Spleen (tissue), 11 donors: ENCODE results near the gene ATF4. TPM values are rescaled to one million over a fixed set of nuclear protein-coding genes. Genes with fewer than 3 reads are reported as not detected.

Experiments used
- DNase-seq: peaks from one replicate; pipeline ENCODE4 v3.0.0-alpha.2; 2020
- H3K27ac ChIP-seq, 8 donors: fragments of 200-600 bp; sonication (generic) in 7 of 8; 1 replicate in 4 of 8; 2 replicates in 4 of 8; pipeline versions ENCODE4 v1.5.0 to v1.8.0; 2016 to 2021; ENCODE audit warnings: inconsistent platforms in 4 of 8, mild to moderate bottlenecking in 4 of 8, moderate library complexity in 1 of 8
- H3K27me3 ChIP-seq, 7 donors: fragments of 200-600 bp; sonication (generic) in 6 of 7; replicated peaks in 1 of 7; 1 replicate in 4 of 7; 2 replicates in 3 of 7; pipeline versions ENCODE4 v1.5.0 to v1.8.0; 2016 to 2021; ENCODE audit warnings: inconsistent platforms in 3 of 7, mild to moderate bottlenecking in 1 of 7
- H3K36me3 ChIP-seq, 6 donors: fragments of 200-600 bp; sonication (generic) in 5 of 6; 1 replicate in 4 of 6; 2 replicates in 2 of 6; pipeline versions ENCODE4 v1.5.0 to v1.8.0; 2016 to 2021; ENCODE audit warnings: inconsistent platforms in 2 of 6
- H3K4me1 ChIP-seq, 6 donors: fragments of 200-600 bp; sonication (generic) in 5 of 6; 1 replicate in 3 of 6; 2 replicates in 3 of 6; pipeline versions ENCODE4 v1.5.0 to v1.8.0; 2016 to 2021; ENCODE audit warnings: inconsistent platforms in 3 of 6
- H3K4me3 ChIP-seq, 8 donors: fragments of 200-600 bp; sonication (generic) in 7 of 8; 1 replicate in 4 of 8; 2 replicates in 4 of 8; pipeline versions ENCODE4 v1.5.0 to v1.8.0; 2016 to 2021; ENCODE audit warnings: inconsistent platforms in 4 of 8, mild to moderate bottlenecking in 4 of 8, moderate library complexity in 2 of 8
- H3K9me3 ChIP-seq, 8 donors: fragments of 200-600 bp; sonication (generic) in 7 of 8; 1 replicate in 4 of 8; 2 replicates in 4 of 8; pipeline versions ENCODE4 v1.5.0 to v1.8.0; 2016 to 2021; ENCODE audit warnings: inconsistent platforms in 4 of 8
- CTCF ChIP-seq, 11 experiments: fragments of 200-600 bp in 7 of 11; fragments of 450-650 bp in 4 of 11; sonication (generic) in 4 of 11; IDR thresholded peaks in 8 of 11; conservative IDR thresholded peaks in 3 of 11; 1 replicate in 7 of 11; 2 replicates in 4 of 11; pipeline versions ENCODE4 v1.4.0 to v1.8.0; 2016 to 2021; ENCODE audit warnings: antibody characterized with exemption in 11 of 11, inconsistent platforms in 4 of 11, mild to moderate bottlenecking in 1 of 11
- POLR2A ChIP-seq, 3 donors: fragments of 450-650 bp; IDR thresholded peaks; one replicate each; pipeline ENCODE4 v1.5.1; 2017; ENCODE audit warnings: antibody characterized with exemption in 3 of 3, mild to moderate bottlenecking in 1 of 3
- POLR2AphosphoS5 ChIP-seq, 3 donors: sonication (generic); formaldehyde crosslinking; IDR thresholded peaks; one replicate each; pipeline ENCODE4 v1.5.1; 2017; ENCODE audit warnings: antibody characterized with exemption in 3 of 3
- WGBS, 5 donors: extraction: QIAGEN DNeasy Blood & Tissue Kit in 3 of 5; methylation state at CpG; one replicate each; pipeline versions ENCODE4 v1.1.5 to v1.1.7; 2013 to 2018; 5-methylcytosine and 5-hydroxymethylcytosine counted together
- intact Hi-C: fragments of 100-400 bp; cut with DNase I; formaldehyde crosslinking; loops from one replicate; pipeline ENCODE4 v1.15.0; 2023; ENCODE audit warnings: low total_unique reads
- polyA plus RNA-seq, 3 donors: library from polyadenylated mRNA; stranded (reverse); fragments of 200-250 nt; gene quantifications; one replicate each; pipeline ENCODE4 v1.2.1, GENCODE V29; 2013
- total RNA-seq, 7 donors: library from RNA; depleted of rRNA in 3 of 7; stranded (reverse); fragments of >200 nt in 3 of 7; fragmentation: NEBNext Ultra II Directional in 4 of 7; extraction: Animal tissue kit (Norgen Biotek cat#: 25700) in 4 of 7; gene quantifications; one replicate each; pipeline versions ENCODE4 v1.1.0 to v1.2.1, GENCODE V29; 2016 to 2021
- donor health status: healthy with polysubstance abuse.
- donor health status: DM: no; HTN: no; CAD: no; lungs with moderate emphysema.
- donor health status: DM: no; HTN: no; CAD: no.
- donor health status: Bipolar disorder and iron deficiency.
- donor health status: healthy.
- donor health status: DM: no; HTN: no; CAD: no.
- donor health status: DM: yes; HTN: yes; CAD: no.

The ATF4 gene
- total and polyA plus RNA-seq, 10 donors: 190 to 414 (median 274) TPM

DNA sequence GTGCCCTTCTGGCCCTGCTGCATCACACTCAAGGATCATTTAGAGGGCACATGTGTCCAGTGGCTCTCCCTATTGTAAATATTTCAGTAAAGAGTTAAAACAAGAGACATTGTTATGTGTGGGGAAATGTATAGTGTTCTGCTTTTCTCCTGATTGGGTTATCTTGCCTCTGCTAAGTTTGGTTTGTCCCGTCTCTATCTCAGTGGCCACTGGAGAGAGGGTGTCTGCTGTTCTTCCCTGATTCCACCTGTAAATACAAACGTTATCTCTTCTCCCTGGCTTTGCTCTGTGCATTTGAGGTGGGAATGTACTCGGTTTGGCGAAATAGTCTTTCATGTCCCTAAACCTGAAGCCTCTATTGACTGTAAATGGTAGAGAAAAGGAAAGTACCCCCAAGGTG, 12.0 kb upstream of the ATF4 start:
- Histone ChIP-seq H3K9me3 (no peaks in the 10 kb centered on the region), H3K27ac (peak overlapping the region in 5 of 8 donors; percentile 1 to 63 (median 52)), H3K27me3 (no peaks in the 10 kb centered on the region), H3K4me3 (no peak overlapping the region), H3K36me3 (peaks cover 3 to 98% (median 90%) of the 10 kb centered on the region in 6 donors), H3K4me1 (peaks cover 10 to 79% (median 35%) of the 10 kb centered on the region in 6 donors)
- intact Hi-C loops: no loop called here
- no peak for TF ChIP-seq CTCF (IDR thresholded peaks at IDR 0.05 in 8 of 11, conservative IDR thresholded peaks at IDR 0.05 in 3 of 11)
- no peak for TF ChIP-seq POLR2A (IDR thresholded peaks at IDR 0.05)
- TF ChIP-seq POLR2AphosphoS5 (IDR thresholded peaks at IDR 0.05): no peak
- no peak for DNase-seq
- 81 to 91% (median 86%) methylated on average over 4 of the region's 4 CpGs for WGBS, 5 donors

DNA sequence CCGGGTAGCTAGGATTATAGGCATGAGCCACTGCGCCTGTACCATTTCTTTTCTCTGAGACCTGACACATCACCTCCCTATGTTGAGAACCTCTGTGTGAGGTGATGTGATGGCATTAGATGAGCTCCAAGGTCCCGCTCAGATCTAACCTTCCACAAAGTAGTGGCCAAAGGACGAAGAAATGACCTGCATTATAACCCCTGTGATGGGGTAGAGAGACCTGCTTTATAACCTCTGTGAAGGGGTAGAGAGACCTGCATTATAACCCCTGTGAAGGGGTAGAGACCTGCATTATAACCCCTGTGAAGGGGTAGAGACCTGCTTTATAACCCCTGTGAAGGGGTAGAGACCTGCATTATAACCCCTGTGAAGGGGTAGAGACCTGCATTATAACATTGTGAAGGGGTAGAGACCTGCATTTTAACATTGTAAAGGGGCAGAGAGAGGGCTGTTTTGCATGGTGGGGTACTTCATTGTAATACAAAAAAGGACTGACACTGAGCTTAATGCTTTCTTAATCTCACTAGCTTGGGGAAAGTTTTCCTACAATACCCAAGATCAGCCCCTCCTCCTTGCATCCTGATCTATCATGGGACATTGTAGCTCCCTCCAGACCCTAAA, 9.7 kb upstream of the ATF4 start:
- intact Hi-C loops: loop anchor here (10.0 kb wide), 1 partner anchor 336 kb away; no protein-coding TSS in a partner anchor
- 90 to 99% (median 95%) methylated on average over 4 of the region's 4 CpGs for WGBS, 5 donors
- Histone ChIP-seq H3K27me3 (no peaks in the 10 kb centered on the region), H3K4me3 (no peak overlapping the region), H3K9me3 (peaks cover 0 to 10% (median 0%) of the 10 kb centered on the region in 8 donors), H3K36me3 (peaks cover 0 to 100% (median 94%) of the 10 kb centered on the region in 6 donors), H3K27ac (peak overlapping the region in 2 of 8 donors; percentile 61 to 63), H3K4me1 (peaks cover 2 to 76% (median 29%) of the 10 kb centered on the region in 6 donors)
- TF ChIP-seq POLR2A (IDR thresholded peaks at IDR 0.05): no peak
- TF ChIP-seq CTCF (IDR thresholded peaks at IDR 0.05 in 8 of 11, conservative IDR thresholded peaks at IDR 0.05 in 3 of 11): no peak
- TF ChIP-seq POLR2AphosphoS5 (IDR thresholded peaks at IDR 0.05): no peak
- no peak for DNase-seq

- intact Hi-C loops: loop anchor here (10.0 kb wide), 1 partner anchor 336 kb away; no protein-coding TSS in a partner anchor
- Histone ChIP-seq H3K27me3 (no peaks in the 10 kb centered on the region), H3K4me1 (peaks cover 2 to 76% (median 31%) of the 10 kb centered on the region in 6 donors), H3K27ac (peak overlapping the region in 1 of 8 donors; percentile 63), H3K9me3 (peaks cover 0 to 10% (median 0%) of the 10 kb centered on the region in 8 donors), H3K4me3 (no peak overlapping the region), H3K36me3 (peaks cover 0 to 100% (median 92%) of the 10 kb centered on the region in 6 donors)
- peak in 1 of 3 donors; percentile 13 for TF ChIP-seq POLR2AphosphoS5 (IDR thresholded peaks at IDR 0.05)
- no peak for TF ChIP-seq CTCF (IDR thresholded peaks at IDR 0.05 in 8 of 11, conservative IDR thresholded peaks at IDR 0.05 in 3 of 11)
- TF ChIP-seq POLR2A (IDR thresholded peaks at IDR 0.05): no peak
- WGBS, 5 donors: 94 to 97% (median 95%) methylated on average over 13 of the region's 13 CpGs
- no peak for DNase-seq
These were observed 9.1 kb upstream of the ATF4 start for GRCh38 chr22:39511226-39511625.

DNA sequence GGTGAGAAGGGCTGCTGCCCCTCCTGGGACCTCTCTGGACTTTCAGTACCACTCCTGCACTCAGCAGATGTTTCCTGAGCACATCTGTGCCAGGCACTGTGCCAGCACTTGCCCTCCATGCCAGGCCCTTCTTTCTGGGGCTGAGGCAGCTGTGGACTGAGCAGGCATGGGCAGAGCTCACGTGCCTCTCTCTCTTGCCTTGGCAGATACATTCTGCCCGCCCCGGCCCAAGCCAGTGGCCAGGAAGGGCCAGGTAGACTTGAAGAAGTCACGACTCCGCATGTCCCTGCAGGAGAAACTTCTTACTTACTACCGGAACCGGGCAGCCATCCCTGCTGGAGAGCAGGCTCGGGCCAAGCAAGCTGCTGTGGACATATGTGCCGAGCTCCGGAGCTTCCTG, 8.3 kb upstream of the ATF4 start:
- peak overlapping the region in 1 of 8 donors; percentile 8 for H3K27ac ChIP-seq
- no peak overlapping the region for H3K4me3 ChIP-seq
- H3K27me3 ChIP-seq: no peaks in the 10 kb centered on the region
- TF ChIP-seq POLR2A (IDR thresholded peaks at IDR 0.05) (no peak), POLR2AphosphoS5 (IDR thresholded peaks at IDR 0.05) (peak in 1 of 3 donors; percentile 28)
- H3K9me3 ChIP-seq: peaks cover 0 to 10% (median 0%) of the 10 kb centered on the region in 8 donors
- intact Hi-C loops: loop anchor here (10.0 kb wide), 1 partner anchor 337 kb away; no protein-coding TSS in a partner anchor
- peaks cover 2 to 71% (median 28%) of the 10 kb centered on the region in 6 donors for H3K4me1 ChIP-seq
- no peak for DNase-seq
- peaks cover 0 to 100% (median 84%) of the 10 kb centered on the region in 6 donors for H3K36me3 ChIP-seq
- 90 to 97% (median 95%) methylated on average over 6 to 10 of the region's 10 CpGs for WGBS, 5 donors
